ENCODE data around the gene TIPARP.

The TIPARP gene

DNA sequence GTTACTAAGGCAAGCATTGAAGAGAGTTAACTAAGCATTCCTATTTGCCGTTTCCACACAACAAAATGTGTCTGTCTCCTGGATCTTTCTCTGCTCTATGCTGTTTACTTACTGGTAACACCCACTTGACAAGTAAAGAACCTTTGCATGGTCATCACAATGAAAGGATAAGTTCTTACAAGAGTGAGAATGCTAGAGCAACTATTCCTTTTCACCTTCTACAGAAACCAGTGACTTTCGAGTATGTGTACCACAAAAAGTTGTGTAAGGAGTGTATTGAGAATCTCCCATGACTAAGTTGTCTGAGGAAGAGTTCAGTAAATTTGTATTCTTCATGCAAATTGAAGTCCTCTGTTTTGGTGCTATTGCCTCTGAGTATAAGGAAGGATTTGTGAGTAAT is 10.8 kb downstream of the TIPARP start:
- DNase-seq (ENCODE audit: low spot score), result no peak
- POLR2A ChIA-PET (ENCODE audit: low non-redundant PET), result no interaction called here
- no peak overlapping the region for H3K27ac ChIP-seq

GRCh38 chr3:156685752-156686151 is 11.4 kb downstream of the TIPARP start:
- no peak for DNase-seq (ENCODE audit: low spot score)
- POLR2A ChIA-PET (ENCODE audit: low non-redundant PET), result no interaction called here
- CTCF ChIA-PET, result no interaction called here
- TF ChIP-seq, protein P1, sequence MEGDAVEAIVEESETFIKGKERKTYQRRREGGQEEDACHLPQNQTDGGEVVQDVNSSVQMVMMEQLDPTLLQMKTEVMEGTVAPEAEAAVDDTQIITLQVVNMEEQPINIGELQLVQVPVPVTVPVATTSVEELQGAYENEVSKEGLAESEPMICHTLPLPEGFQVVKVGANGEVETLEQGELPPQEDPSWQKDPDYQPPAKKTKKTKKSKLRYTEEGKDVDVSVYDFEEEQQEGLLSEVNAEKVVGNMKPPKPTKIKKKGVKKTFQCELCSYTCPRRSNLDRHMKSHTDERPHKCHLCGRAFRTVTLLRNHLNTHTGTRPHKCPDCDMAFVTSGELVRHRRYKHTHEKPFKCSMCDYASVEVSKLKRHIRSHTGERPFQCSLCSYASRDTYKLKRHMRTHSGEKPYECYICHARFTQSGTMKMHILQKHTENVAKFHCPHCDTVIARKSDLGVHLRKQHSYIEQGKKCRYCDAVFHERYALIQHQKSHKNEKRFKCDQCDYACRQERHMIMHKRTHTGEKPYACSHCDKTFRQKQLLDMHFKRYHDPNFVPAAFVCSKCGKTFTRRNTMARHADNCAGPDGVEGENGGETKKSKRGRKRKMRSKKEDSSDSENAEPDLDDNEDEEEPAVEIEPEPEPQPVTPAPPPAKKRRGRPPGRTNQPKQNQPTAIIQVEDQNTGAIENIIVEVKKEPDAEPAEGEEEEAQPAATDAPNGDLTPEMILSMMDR (conservative IDR thresholded peaks at IDR 0.05; ENCODE audit: low read depth), result no peak
- no peak overlapping the region for H3K27ac ChIP-seq

More for the DNA sequence above, 10.8 kb downstream of the TIPARP start:
- CTCF ChIA-PET, result interaction anchor here (0.6 kb wide), 1 partner anchor 454 kb away, joined by 4 read pairs; no protein-coding TSS in a partner anchor
- TF ChIP-seq, protein P1 (conservative IDR thresholded peaks at IDR 0.05; ENCODE audit: low read depth), result no peak

DNA sequence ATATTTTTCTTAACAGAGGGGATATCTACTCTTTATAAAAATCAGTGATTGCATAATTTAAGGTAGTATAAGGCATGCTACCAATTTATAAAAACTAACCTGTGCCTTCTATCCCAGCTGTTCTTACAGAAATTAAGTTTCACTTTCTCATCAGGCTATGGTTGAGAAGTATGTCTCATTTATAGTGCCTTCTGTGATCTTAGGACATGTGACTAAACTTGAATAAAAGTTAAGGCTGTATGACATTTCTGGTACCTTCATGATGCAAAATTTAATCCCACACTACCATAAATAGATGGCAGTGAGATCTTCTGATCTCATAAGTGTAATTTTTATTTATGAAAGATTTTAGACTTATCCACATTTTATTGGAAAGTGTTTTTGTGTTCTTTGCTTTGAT is 12.6 kb downstream of the TIPARP start:
- ChIA-PET POLR2A (ENCODE audit: low non-redundant PET) (no interaction called here), CTCF (no interaction called here)
- no peak for DNase-seq (ENCODE audit: low spot score)
- H3K27ac ChIP-seq, result no peak overlapping the region
- TF ChIP-seq, protein P1 (conservative IDR thresholded peaks at IDR 0.05; ENCODE audit: low read depth), result no peak

GRCh38 chr3:156688632-156689452 is 14.5 kb downstream of the TIPARP start:
- no peak for DNase-seq (ENCODE audit: low spot score)
- TF ChIP-seq, protein P1 (conservative IDR thresholded peaks at IDR 0.05; ENCODE audit: low read depth), result no peak
- CTCF ChIA-PET, result interaction anchor here (0.6 kb wide), 1 partner anchor 1184 kb away, joined by 3 read pairs; no protein-coding TSS in a partner anchor
- POLR2A ChIA-PET (ENCODE audit: low non-redundant PET), result no interaction called here
- no peak overlapping the region for H3K27ac ChIP-seq

DNA sequence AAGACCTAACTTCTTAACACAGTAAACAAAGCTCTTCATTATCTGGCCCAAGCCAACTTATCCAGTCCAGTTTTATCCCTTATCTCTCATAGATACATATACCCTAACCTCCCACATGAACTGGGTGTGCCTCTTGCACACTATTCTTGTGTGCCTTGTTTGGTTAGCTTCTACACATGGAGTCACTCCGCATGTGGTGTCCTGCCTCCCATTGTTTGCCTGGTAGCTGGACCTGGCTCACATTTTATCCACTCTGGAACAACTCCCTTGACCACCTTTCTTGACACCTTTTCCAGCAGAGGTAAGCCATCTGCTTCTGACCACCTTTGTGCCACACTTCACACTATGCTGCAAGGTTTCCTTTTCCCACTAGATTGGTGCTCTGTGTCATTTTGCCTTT is 15.2 kb downstream of the TIPARP start:
- POLR2A ChIA-PET (ENCODE audit: low non-redundant PET), result no interaction called here
- TF ChIP-seq, protein P1 (conservative IDR thresholded peaks at IDR 0.05; ENCODE audit: low read depth), result no peak

DNA sequence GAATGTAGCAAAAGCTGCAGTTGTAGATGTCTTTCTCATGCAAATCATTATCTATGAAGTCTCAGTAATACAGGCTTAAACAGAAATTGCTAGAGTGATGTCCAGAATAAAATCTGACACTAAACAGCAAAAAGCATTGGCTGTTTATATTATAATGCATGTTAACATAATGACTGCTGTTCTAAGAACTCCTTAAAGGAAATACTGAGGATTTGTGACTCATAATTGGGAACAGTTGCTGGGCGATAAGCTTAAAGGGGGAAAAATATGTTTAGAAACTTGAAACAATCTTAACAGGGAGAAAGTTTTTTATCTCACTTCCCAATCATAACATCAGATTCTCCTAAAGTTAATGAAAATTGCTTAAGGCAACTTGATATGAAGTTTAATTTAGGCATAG is 17.5 kb downstream of the TIPARP start:
- DNase-seq (ENCODE audit: low spot score), result no peak
- ChIA-PET CTCF (no interaction called here), POLR2A (ENCODE audit: low non-redundant PET) (no interaction called here)
- no peak overlapping the region for H3K27ac ChIP-seq
- TF ChIP-seq, protein P1 (conservative IDR thresholded peaks at IDR 0.05; ENCODE audit: low read depth), result no peak

More for the DNA sequence above, 15.2 kb downstream of the TIPARP start:
- CTCF ChIA-PET, result interaction anchor here (0.6 to 0.7 kb wide), 3 partner anchors 11 to 1183 kb away, joined by 3 to 5 read pairs (median 4); no protein-coding TSS in a partner anchor
- H3K27ac ChIP-seq, result peak overlapping the region; percentile 58; the same call in 1 of the 2 replicates
- DNase-seq (ENCODE audit: low spot score), result no peak
